ENCODE data around the gene CD164L2.
A peak's percentile ranks its signal among the peaks of the same experiment; 100 is the strongest.

Gene CD164L2

DNA sequence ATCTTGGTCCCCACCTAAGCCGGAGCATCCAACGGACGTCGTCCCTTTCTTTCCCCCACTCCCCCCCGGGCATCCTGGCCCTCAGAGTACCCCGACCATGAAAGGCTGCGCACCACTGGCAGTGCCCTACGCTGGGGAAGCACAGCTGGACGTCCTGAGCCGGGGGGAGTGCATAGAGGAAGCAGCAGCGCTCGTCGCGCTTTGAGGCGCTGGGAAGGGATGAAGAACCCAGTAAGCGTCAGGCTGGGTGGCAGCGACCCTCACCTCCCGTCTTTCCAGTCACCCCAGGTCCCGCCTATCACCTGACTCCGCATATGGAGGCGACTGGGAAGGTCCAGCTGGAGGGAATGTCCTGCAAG is 22.1 kb downstream of the CD164L2 start:
- peaks cover 20% of the 10 kb centered on the region for H3K4me1 ChIP-seq (ENCODE audit: control insufficient read depth, insufficient read depth, low read length, poor library complexity, severe bottlenecking)
- no peaks in the 10 kb centered on the region for H3K9me3 ChIP-seq (ENCODE audit: control insufficient read depth, low read length)
- 55 to 61% methylated on average over 15 to 16 of the region's 21 CpGs for WGBS, 2 experiments (ENCODE audit: insufficient coverage in 2 of 2)
- peak overlapping the region; percentile 31 for H3K4me3 ChIP-seq (ENCODE audit: extremely low read depth, insufficient read depth, low read length, poor library complexity, severe bottlenecking)
- no peak overlapping the region for H3K27ac ChIP-seq (ENCODE audit: low read depth, low read length, severe bottlenecking)
- peaks cover 29% of the 10 kb centered on the region for H3K36me3 ChIP-seq (ENCODE audit: control insufficient read depth, insufficient read depth, low read length)

DNA sequence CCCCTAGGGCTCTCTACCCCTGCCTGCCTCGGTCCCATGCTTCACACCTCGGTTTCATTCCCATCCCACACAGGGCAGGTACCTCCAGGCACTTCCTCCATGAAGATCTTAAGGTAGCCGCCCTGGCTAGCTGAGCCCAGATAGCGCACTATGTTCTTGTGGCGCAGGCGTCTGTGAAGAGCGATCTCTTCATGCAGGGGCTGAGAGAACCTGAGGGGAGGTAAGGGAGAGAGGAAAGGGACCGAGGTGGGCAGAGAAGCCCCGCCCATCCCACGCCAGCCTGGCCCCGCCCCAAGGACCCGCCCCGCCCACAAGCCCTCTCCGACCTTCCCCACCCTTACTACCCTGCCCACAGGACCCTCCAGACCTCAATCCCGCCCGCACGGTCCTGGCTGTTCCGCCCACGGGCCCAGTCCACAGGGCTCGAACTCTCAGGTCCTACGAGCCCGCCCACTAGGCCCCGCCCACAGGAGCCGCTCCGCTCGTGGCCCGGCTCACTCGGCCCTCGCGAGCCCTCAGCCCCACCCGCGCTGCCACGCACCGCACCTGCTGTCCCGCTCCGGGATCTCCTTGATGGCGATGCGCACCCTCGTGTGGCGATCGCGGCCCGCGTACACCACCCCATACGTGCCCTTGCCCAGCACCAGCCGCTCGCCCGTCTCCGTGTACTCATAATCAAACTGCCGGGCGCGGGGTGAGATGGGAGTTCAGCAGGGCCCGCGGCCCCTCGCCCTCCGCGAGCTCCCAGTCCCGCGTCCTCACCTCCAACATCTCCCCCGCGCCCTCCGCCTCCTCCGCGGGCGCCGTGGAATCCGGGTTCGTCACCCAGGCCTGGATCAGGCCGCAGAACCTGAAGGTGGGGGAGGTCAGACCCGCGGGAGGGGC is 22.7 kb downstream of the CD164L2 start:
- WGBS, 2 experiments (ENCODE audit: insufficient coverage in 2 of 2), result 15 to 17% methylated on average over 58 to 60 of the region's 71 CpGs
- H3K4me1 ChIP-seq (ENCODE audit: control insufficient read depth, insufficient read depth, low read length, poor library complexity, severe bottlenecking), result peaks cover 20% of the 10 kb centered on the region
- no peaks in the 10 kb centered on the region for H3K9me3 ChIP-seq (ENCODE audit: control insufficient read depth, low read length)
- no peak overlapping the region for H3K27ac ChIP-seq (ENCODE audit: low read depth, low read length, severe bottlenecking)
- H3K4me3 ChIP-seq (ENCODE audit: extremely low read depth, insufficient read depth, low read length, poor library complexity, severe bottlenecking), result peak overlapping the region; percentile 31
- H3K36me3 ChIP-seq (ENCODE audit: control insufficient read depth, insufficient read depth, low read length), result peaks cover 35% of the 10 kb centered on the region

DNA sequence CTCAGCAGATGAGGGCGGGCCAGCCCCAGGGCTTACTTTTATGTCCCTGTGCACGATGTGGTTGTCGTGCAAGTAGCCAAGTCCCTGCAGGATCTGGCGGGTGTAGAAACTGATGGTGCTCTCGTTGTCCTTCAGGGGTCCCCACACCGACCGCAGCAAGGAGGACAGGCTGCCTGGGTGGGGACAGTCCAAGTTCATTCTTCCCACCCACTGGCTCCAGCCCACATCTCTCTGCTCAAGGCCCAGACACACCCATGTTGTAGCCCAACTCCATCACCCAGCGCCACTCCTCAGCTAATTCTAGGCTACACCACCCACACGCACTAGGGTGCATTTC is 23.3 kb downstream of the CD164L2 start:
- WGBS, 2 experiments (ENCODE audit: insufficient coverage in 2 of 2), result 69 to 75% methylated on average over 6 to 7 of the region's 9 CpGs
- Histone ChIP-seq H3K36me3 (ENCODE audit: control insufficient read depth, insufficient read depth, low read length) (peaks cover 38% of the 10 kb centered on the region), H3K4me3 (ENCODE audit: extremely low read depth, insufficient read depth, low read length, poor library complexity, severe bottlenecking) (no peak overlapping the region), H3K4me1 (ENCODE audit: control insufficient read depth, insufficient read depth, low read length, poor library complexity, severe bottlenecking) (peaks cover 17% of the 10 kb centered on the region), H3K9me3 (ENCODE audit: control insufficient read depth, low read length) (no peaks in the 10 kb centered on the region), H3K27ac (ENCODE audit: low read depth, low read length, severe bottlenecking) (no peak overlapping the region)

DNA sequence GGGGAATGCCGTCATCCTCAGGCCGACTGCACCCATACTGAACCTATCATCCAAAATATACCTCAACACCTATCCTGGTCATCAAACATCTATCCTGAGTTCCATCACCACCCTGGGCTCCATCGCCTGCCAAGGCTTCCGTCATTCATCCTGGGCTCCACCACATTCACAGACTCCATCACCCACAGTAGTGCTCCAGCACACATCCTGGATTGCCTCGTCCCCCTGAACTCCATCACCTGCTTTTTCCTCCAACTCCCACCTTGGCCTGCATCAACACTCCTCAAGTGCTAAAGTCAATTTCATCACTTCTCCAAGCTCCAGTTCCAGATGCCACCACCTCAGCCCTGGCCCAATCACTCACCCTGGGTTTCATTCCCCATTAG is 24.2 kb downstream of the CD164L2 start:
- Histone ChIP-seq H3K4me1 (ENCODE audit: control insufficient read depth, insufficient read depth, low read length, poor library complexity, severe bottlenecking) (peaks cover 13% of the 10 kb centered on the region), H3K9me3 (ENCODE audit: control insufficient read depth, low read length) (no peaks in the 10 kb centered on the region), H3K36me3 (ENCODE audit: control insufficient read depth, insufficient read depth, low read length) (peaks cover 38% of the 10 kb centered on the region), H3K27ac (ENCODE audit: low read depth, low read length, severe bottlenecking) (no peak overlapping the region), H3K4me3 (ENCODE audit: extremely low read depth, insufficient read depth, low read length, poor library complexity, severe bottlenecking) (no peak overlapping the region)
- WGBS, 2 experiments (ENCODE audit: insufficient coverage in 2 of 2), result 88 to 98% methylated on average over 3 to 5 of the region's 5 CpGs

- H3K36me3 ChIP-seq (ENCODE audit: control insufficient read depth, insufficient read depth, low read length), result peaks cover 38% of the 10 kb centered on the region
- no peak overlapping the region for H3K27ac ChIP-seq (ENCODE audit: low read depth, low read length, severe bottlenecking)
- H3K4me1 ChIP-seq (ENCODE audit: control insufficient read depth, insufficient read depth, low read length, poor library complexity, severe bottlenecking), result peaks cover 13% of the 10 kb centered on the region
- H3K4me3 ChIP-seq (ENCODE audit: extremely low read depth, insufficient read depth, low read length, poor library complexity, severe bottlenecking), result no peak overlapping the region
- 95% methylated on average over 19 to 20 of the region's 21 CpGs for WGBS, 2 experiments (ENCODE audit: insufficient coverage in 2 of 2)
- no peaks in the 10 kb centered on the region for H3K9me3 ChIP-seq (ENCODE audit: control insufficient read depth, low read length)
Observed at GRCh38 chr1:27358038-27358927, 24.9 kb downstream of the CD164L2 start.

GRCh38 chr1:27357281-27358037 is 25.7 kb downstream of the CD164L2 start:
- Histone ChIP-seq H3K4me3 (ENCODE audit: extremely low read depth, insufficient read depth, low read length, poor library complexity, severe bottlenecking) (no peak overlapping the region), H3K36me3 (ENCODE audit: control insufficient read depth, insufficient read depth, low read length) (peaks cover 34% of the 10 kb centered on the region), H3K27ac (ENCODE audit: low read depth, low read length, severe bottlenecking) (no peak overlapping the region), H3K9me3 (ENCODE audit: control insufficient read depth, low read length) (no peaks in the 10 kb centered on the region), H3K4me1 (ENCODE audit: control insufficient read depth, insufficient read depth, low read length, poor library complexity, severe bottlenecking) (peaks cover 13% of the 10 kb centered on the region)
- 32 to 36% methylated on average over 37 to 40 of the region's 40 CpGs for WGBS, 2 experiments (ENCODE audit: insufficient coverage in 2 of 2)

DNA sequence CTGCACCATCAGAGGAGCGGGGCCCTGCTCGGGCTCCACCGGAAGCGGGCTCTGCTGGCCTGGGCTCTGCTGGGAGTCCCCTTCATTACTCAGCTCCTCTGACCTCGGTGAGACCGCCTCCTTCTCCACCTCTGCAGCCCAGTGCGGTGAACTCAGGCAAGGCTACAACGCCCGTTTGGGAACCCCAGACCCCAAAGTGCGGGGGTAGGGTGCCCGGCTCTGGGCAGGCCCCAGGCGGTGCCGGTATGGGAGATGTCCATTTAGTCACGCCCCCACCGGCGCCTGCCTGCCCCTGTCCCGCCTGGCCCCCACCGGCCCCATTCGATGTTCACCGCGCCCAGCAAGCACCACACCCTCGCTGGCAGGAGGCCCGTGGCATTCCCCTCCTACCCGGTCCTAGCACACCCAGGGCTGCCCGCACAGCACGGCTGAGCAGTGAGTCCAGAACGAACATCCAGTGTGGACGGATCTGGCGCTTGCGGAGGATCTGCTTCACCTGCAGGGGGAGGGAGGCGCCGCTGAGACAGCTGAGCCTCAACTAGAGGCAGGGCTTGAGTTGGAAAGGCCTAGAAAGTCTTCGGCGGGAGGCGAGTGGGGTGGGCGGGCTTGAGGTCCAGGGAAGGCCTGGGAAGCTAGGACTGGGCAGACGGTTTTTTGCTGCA is 26.4 kb downstream of the CD164L2 start:
- Histone ChIP-seq H3K4me3 (ENCODE audit: extremely low read depth, insufficient read depth, low read length, poor library complexity, severe bottlenecking) (no peak overlapping the region), H3K27ac (ENCODE audit: low read depth, low read length, severe bottlenecking) (no peak overlapping the region), H3K9me3 (ENCODE audit: control insufficient read depth, low read length) (no peaks in the 10 kb centered on the region), H3K4me1 (ENCODE audit: control insufficient read depth, insufficient read depth, low read length, poor library complexity, severe bottlenecking) (peaks cover 13% of the 10 kb centered on the region), H3K36me3 (ENCODE audit: control insufficient read depth, insufficient read depth, low read length) (peaks cover 34% of the 10 kb centered on the region)
- 90 to 94% methylated on average over 32 to 37 of the region's 37 CpGs for WGBS, 2 experiments (ENCODE audit: insufficient coverage in 2 of 2)

- no peak overlapping the region for H3K4me3 ChIP-seq (ENCODE audit: extremely low read depth, insufficient read depth, low read length, poor library complexity, severe bottlenecking)
- 97% methylated on average over 5 to 13 of the region's 13 CpGs for WGBS, 2 experiments (ENCODE audit: insufficient coverage in 2 of 2)
- H3K9me3 ChIP-seq (ENCODE audit: control insufficient read depth, low read length), result no peaks in the 10 kb centered on the region
- peaks cover 13% of the 10 kb centered on the region for H3K4me1 ChIP-seq (ENCODE audit: control insufficient read depth, insufficient read depth, low read length, poor library complexity, severe bottlenecking)
- H3K36me3 ChIP-seq (ENCODE audit: control insufficient read depth, insufficient read depth, low read length), result peaks cover 32% of the 10 kb centered on the region
- no peak overlapping the region for H3K27ac ChIP-seq (ENCODE audit: low read depth, low read length, severe bottlenecking)
Observed at GRCh38 chr1:27356277-27356618, 26.9 kb downstream of the CD164L2 start.

- WGBS, 2 experiments (ENCODE audit: insufficient coverage in 2 of 2), result 94 to 95% methylated on average over 5 of the region's 5 CpGs
- H3K9me3 ChIP-seq (ENCODE audit: control insufficient read depth, low read length), result no peaks in the 10 kb centered on the region
- peaks cover 29% of the 10 kb centered on the region for H3K36me3 ChIP-seq (ENCODE audit: control insufficient read depth, insufficient read depth, low read length)
- peaks cover 13% of the 10 kb centered on the region for H3K4me1 ChIP-seq (ENCODE audit: control insufficient read depth, insufficient read depth, low read length, poor library complexity, severe bottlenecking)
- H3K4me3 ChIP-seq (ENCODE audit: extremely low read depth, insufficient read depth, low read length, poor library complexity, severe bottlenecking), result no peak overlapping the region
- H3K27ac ChIP-seq (ENCODE audit: low read depth, low read length, severe bottlenecking), result no peak overlapping the region
Observed at GRCh38 chr1:27355683-27356082, 27.4 kb downstream of the CD164L2 start.

GRCh38 chr1:27353629-27354028 is 29.5 kb downstream of the CD164L2 start:
- WGBS, 2 experiments (ENCODE audit: insufficient coverage in 2 of 2), result 93 to 100% methylated on average over 1 to 2 of the region's 3 CpGs
- H3K4me3 ChIP-seq (ENCODE audit: extremely low read depth, insufficient read depth, low read length, poor library complexity, severe bottlenecking), result no peak overlapping the region
- H3K4me1 ChIP-seq (ENCODE audit: control insufficient read depth, insufficient read depth, low read length, poor library complexity, severe bottlenecking), result peaks cover 16% of the 10 kb centered on the region
- peaks cover 24% of the 10 kb centered on the region for H3K36me3 ChIP-seq (ENCODE audit: control insufficient read depth, insufficient read depth, low read length)
- H3K9me3 ChIP-seq (ENCODE audit: control insufficient read depth, low read length), result no peaks in the 10 kb centered on the region
- H3K27ac ChIP-seq (ENCODE audit: low read depth, low read length, severe bottlenecking), result no peak overlapping the region
